HG03196 (cell line): ENCODE results near the gene ADAMTSL2.
"Not testable (repeated sequence)": the region's sequence is repeated elsewhere in the genome, so short reads cannot be mapped to it uniquely, and the experiment has no call there.

Experiments
- ATAC-seq: cut with Tn5 transposase; IDR thresholded peaks from one replicate; pipeline ENCODE4 v1.9.1; 2021; ENCODE audit not compliant: unreplicated experiment

The ADAMTSL2 gene

DNA sequence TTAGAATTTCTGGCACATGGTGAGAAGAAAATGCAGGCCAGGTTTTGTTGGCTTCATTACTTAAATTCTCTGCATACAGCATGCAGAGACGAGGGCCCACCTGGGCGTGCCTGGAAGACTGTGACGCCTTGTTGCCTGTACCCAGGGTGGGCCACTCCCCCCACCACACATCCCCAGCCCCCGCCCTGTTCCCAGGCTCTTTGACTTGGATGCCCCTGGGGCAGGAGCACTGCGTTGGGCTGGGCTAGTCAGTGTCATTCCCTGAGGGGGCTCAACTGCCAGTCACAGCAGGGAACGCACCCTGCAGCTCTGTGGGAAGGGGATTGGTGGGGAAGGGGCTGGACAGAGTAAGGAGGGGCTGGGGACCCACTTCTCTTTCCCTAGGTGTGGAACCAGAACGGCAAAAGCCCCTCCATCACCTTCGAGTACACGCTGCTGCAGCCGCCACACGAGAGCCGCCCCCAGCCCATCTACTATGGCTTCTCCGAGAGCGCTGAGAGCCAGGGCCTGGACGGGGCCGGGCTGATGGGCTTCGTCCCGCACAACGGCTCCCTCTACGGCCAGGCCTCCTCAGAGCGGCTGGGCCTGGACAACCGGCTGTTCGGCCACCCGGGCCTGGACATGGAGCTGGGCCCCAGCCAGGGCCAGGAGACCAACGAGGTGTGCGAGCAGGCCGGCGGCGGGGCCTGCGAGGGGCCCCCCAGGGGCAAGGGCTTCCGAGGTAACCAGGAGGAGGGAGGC is 19.6 kb downstream of the ADAMTSL2 start:
- ATAC-seq: no peak

DNA sequence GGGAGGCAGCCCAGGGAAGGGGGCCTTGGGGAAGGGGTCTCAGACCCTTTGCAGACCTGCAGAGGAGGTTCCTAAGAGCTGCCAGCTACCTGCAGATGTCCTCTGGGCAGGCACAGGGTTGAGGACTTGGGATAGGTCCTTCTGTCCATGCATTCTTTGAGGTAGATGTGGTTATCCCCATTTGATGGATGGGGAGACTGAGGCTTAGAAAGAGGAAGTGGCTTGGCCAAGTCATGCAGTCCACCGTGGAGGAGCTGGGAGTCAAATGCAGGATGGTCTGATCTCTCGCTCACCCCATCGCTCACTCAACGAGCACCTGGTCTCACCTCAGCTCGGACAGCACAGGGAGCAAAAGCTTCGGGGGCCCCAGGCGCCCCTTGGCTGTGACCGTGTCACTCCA is 20.2 kb downstream of the ADAMTSL2 start:
- no peak for ATAC-seq

DNA sequence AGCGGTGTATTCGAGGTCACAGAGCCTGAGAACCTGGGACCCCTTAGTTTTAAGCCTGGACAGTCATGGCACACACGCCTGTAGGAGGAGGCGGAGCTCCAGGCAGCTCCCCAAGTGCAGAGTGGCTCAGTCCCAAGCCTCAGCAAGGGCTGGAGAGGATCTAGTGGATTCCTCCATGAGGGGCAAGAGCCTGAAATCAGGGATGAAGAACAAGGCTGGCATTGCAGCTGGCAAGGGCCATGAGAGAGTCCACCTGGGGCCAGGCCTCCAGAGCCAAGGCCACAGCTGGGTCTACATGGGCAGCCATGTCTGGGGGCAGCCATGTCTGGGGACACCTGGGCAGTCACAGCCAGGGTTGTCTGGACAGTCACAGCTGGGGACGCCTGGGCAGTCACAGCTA is 21.9 kb downstream of the ADAMTSL2 start:
- no peak for ATAC-seq

DNA sequence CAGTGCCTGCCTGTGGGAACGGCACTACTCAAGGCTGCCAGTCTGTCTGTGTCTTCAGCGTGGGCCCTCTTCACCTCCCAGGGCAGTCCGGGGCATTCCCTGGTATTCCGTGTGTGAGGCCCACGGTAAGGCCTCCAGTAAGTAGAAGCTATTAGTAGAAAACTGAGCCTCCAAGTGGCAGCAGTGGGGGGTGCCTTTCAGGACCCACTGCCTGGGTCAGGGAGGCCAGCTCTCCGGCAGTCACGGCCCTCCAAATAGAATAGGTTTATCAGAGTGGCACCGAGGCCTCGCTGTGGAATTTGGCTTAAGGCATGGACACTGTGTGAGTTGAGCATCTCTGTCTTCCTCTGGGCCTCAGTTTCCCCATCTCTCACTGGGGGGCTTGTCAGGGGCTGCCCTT is 23.1 kb downstream of the ADAMTSL2 start:
- no peak for ATAC-seq

DNA sequence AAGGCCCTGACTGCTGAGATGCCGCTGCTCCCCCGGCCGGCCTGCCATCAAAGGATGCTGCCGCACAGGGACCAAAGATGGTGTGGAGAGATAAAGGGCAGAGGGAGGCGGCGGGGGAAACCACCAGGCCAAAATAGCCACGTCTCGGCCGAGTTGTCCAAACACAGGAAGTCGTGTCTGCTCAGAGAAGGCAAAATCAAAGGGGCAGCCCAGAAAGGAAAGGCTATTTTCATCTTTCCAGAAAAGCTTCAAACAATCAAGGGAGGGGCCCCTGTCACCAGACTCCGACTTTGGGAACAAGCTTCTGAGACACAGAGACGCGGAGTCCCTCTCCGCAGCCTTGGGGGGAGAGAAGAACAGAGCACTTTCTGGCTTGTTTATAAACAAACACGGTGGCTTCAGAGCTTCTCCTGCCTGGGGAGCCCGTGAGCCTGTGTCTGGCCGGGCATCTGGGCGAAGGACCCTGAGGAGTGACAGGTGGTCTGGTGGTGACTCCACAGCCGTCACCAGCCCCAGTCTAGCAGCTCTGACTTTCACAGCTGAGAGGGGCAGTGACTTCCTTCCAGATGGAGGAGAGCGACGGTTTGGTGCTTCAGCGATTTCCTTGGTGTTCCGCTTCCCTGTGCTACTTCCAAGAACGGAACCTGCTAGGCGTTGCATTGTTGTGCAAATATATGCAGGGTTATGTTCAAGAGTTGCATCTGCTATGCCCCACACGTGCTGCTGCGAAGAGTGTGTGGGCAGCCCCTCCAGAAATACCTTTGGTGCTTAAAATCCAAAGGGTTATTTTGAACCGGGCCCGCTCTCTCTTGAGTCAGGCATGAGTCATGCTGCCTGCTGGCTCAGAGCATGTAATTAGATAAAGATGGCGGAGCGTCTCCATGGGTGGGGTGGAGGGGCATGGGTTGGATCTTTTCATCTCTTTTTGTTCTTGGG is 24.0 kb downstream of the ADAMTSL2 start:
- peak; percentile 51 for ATAC-seq

DNA sequence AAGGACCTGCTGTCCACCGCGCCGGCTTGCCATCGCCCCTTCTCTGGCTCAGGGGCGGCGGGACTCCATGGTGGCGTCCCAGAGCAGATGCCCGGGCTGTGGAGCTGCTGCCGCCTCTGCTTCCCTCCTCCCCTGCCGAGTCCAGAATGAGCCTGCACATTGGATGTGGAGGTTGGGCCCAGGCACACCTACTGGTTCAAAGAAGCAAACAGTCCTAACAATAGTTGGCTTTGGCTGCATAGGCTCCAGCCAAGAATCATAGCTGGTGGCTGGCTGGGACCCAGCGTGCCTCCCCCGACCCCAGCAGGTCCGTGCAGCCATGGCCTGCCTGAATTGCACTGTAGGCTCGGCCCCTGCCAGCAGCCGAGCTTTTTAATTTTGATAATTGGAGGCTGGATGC is 25.8 kb downstream of the ADAMTSL2 start:
- no peak for ATAC-seq

DNA sequence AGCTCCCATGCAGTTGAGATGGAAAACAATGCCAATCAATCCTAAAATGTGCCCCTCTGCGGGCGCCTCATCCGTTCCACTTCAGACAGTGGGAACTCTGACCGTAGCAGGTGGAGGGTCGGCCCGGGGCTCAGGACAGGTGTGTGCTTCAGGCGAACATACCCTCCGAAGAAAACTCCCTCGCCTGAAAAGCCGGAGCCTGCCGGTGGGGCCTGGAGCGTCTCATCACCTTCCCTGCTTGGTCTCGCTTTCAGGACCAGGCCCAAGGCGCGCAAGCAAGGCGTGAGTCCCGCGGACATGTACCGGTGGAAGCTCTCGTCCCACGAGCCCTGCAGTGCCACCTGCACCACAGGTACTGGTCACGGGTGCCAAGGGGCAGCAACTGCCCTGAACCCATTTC is 26.4 kb downstream of the ADAMTSL2 start:
- no peak for ATAC-seq

DNA sequence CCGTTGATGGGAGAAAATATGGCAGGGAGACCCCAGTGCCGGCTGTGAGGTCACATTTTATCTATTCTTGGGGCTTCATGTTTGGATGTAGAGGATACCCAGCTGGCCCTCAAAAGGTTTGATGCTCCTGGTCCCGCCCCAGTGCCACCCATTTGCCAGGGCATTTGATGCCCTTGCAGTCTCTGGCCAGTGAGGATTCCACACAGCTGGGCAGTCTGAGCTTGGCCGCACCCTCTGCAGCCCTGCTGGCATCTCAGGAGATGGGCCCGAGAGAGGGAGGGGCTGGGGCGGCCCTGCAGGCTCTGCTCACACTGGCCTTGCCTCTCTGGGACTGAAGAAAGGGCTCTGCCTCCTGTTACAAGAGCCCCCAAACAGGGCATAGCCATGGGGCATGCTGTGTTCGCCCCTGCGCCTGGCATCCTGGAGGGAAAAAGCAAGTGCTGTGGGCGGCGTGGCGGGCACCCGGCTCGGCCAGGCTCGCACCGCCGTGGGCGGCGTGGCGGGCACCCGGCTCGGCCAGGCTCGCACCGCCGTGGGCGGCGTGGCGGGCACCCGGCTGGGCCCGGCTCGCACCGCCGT is 27.6 kb downstream of the ADAMTSL2 start:
- no peak for ATAC-seq

DNA sequence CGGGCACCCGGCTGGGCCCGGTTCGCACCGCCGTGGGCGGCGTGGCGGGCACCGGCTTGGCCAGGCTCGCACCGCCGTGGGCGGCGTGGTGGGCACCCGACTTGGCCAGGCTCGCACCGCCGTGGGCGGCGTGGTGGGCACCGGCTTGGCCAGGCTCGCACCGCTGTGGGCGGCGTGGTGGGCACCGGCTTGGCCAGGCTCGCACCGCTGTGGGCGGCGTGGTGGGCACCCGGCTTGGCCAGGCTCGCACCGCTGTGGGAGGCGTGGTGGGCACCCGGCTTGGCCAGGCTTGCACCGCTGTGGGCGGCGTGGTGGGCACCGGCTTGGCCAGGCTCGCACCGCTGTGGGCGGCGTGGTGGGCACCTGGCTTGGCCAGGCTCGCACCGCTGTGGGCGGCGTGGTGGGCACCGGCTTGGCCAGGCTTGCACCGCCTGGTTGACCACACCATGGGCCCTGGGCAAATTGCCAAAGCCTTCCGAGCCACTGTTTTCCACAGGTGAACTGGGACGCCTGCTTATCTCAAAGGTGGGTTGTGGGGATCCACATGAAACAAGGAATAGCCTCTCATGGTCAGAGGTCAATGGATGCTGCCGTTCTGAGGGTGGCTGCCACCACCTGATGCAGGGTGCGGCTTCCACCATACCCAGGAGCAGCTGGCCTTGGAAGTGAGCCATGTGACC is 28.2 kb downstream of the ADAMTSL2 start:
- ATAC-seq: no peak

DNA sequence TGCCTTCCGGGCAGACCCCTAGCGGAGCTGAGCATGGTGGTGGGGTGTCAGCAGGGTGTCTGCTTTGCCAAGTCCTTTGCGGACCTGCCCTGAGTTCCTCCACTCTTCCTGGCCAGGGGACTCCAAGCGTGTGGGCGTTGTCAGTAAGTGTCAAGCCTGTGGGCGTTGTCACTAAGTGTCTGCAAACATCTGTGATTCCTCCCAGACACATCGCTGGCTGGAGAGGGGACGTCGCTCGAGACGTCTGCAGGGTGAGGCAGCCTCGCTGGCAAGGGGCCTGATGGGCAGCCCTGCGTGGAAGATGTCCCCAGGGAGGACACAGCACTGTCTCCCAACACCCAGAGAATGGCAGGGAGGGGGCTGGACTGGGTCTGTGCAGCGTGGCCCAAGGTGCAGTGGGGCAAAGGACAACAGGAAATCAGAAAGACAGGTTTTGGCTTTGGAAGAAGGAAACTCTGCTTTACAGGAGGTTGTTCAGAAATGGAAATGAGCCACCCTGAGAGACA is 28.8 kb downstream of the ADAMTSL2 start:
- ATAC-seq: no peak

DNA sequence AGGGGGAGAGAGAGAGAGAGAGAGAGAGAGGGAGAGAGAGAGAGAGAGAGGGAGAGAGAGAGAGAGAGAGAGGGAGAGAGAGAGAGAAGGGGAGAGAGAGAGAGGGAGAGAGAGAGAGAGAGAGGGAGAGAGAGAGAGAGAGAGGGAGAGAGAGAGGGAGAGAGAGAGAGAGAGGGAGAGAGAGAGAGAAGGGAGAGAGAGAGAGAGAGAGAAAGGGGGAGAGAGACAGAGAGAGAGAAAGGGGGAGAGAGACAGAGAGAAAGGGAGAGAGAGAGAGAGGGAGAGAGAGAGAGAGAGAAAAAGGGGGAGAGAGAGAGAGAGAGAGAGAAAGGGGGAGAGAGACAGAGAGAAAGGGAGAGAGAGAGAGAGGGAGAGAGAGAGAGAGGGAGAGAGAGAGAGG is 29.3 kb downstream of the ADAMTSL2 start:
- not testable (repeated sequence) for ATAC-seq

DNA sequence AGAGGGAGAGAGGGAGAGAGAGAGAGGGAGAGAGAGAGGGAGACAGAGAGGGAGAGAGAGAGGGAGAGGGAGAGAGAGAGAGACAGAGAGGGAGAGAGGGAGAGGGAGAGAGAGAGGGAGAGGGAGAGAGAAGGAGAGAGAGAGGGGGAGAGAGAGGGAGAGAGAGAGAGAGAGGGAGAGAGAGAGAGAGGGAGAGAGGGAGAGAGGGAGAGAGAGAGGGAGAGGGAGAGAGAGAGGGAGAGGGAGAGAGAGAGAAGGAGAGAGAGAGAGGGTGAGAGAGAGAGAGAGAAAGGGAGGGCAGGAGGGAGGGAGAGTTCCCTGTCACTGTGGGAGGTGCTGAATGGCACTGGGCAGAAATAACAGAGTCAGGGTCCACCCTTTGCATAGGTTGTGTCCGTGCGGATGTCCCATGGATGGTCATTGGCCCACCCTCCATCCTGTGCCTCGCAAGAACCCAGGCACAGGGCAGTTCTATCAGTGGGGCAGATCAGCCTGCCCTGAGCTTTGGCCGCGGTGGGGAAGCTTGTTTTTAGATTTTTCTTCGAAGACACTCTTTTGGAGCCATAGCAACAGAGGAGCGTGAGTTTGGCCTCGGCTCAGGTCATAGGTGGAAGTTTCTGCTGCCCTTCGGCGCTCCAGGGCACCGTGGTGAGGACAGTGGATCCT is 30.1 kb downstream of the ADAMTSL2 start:
- no peak for ATAC-seq

DNA sequence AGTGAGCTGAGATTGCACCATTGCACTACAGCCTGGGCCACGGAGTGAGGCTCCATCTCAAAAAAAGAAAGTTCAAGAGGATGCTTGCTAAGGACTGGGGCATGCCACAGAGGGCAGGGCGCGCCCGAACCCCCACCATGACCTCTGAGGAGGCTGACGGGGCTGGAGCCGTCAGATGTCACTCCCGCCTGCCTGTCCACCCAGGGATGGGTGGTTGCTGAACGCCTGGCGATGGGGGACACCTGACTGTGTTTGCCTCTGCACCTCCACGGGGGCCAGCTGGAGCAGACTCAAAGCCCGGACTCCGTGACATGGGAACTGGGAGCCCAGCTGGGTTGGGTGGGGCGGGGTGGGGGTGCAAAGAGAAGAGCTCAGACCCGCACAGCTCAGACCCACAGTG is 31.9 kb downstream of the ADAMTSL2 start:
- ATAC-seq: no peak

DNA sequence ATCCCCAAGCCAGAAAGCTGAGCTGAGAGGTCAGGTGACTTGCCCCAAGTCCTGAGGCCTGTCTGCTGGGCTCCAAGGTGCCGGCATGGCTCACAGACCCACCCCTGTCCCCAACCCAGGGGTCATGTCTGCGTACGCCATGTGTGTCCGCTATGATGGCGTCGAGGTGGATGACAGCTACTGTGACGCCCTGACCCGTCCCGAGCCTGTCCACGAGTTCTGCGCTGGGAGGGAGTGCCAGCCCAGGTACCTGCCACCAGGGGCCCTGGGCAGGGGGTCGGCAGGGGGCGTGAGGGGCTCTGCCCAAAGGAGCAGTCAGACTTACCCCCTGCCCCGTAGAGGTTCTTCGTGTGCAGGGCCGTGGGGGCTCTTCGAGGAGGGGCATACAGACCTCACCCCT is 32.3 kb downstream of the ADAMTSL2 start:
- no peak for ATAC-seq

DNA sequence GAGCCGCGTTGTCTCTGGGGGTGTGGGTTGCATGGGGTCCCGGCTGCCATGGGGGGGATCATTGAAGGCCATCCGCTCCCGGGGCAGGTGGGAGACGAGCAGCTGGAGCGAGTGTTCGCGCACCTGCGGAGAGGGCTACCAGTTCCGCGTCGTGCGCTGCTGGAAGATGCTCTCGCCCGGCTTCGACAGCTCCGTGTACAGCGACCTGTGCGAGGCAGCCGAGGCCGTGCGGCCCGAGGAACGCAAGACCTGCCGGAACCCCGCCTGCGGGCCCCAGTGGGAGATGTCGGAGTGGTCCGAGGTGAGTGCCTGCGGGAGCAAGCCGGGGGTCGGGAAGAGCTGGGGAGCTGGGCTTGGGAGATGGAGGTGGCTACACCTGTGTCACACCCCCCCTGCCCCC is 33.7 kb downstream of the ADAMTSL2 start:
- ATAC-seq: no peak

DNA sequence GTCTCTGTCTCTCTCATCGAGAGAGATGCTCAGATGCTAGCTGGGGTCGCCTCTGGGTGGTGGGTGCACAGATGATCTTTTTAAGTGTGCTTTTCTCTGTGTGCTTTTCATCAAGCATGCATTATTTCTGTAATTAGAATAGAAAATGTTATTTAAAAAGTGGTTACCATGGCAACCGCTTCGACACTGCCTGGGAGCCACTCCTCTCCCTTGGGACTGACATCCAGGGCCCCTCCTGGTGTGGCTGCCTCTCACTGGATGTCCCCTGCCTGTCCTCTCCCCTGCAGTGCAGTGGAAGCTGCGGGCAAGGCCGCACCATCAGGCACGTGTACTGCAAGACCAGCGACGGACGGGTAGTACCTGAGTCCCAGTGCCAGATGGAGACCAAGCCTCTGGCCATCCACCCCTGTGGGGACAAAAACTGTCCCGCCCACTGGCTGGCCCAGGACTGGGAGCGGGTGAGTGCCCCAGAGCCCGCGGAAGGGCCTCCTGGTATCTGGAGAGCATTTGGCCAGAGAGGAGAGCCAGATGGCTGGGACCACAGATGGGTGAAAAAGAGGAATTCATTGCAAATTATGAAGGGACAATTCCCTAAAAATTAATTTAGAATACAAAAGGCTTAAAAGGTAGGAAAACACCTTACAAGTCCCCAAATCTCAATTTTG is 34.7 kb downstream of the ADAMTSL2 start:
- no peak for ATAC-seq

DNA sequence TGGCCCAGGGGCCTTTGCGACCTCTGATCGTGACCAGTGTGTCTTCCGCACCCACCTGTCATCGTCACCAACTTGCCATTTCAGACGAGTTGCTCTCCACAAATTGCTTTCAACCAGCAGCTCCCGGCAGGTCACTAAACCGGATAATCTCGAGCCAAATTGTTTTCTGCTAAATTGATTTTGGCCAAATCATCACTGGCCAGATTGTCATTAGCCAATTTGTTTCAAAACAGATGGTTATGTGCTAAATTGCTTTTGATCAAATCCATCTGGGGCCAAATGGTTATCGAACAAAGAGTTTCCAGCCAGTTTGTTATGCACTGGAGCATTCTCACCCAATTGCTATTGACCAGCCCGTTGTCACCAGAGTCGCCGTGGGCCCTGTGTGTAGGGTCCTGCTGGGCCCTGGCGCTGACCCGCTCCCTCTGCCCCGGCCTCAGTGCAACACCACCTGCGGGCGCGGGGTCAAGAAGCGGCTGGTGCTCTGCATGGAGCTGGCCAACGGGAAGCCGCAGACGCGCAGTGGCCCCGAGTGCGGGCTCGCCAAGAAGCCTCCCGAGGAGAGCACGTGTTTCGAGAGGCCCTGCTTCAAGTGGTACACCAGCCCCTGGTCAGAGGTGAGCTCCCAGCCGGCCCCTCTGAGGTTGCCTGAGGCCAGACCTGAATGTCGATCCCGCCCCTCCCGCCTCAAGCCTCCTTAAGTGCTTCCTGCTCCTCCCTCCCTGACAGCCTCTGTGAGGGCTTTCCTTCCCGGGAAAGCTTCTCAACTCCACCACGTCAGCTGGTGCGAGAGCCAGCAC is 35.6 kb downstream of the ADAMTSL2 start:
- no peak for ATAC-seq

DNA sequence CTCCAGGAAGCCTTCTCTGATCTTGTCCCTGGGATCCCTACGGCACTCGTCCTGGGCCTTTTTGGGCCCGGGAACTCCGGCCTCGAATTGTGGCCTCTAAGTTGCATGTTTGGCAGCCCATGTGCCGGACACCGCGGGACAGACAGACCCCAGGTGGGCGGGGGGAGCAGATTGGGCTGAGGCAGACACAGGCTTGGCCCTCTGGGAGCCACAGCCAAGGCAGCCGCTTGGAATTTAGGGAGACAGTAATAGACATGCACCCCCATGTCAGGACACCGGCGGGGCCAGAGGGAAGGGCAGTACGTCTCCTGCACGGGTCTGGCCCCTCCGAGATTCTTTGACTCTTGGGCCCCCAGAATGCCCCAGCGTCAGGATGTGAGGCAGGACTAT is 36.2 kb downstream of the ADAMTSL2 start:
- ATAC-seq: no peak

DNA sequence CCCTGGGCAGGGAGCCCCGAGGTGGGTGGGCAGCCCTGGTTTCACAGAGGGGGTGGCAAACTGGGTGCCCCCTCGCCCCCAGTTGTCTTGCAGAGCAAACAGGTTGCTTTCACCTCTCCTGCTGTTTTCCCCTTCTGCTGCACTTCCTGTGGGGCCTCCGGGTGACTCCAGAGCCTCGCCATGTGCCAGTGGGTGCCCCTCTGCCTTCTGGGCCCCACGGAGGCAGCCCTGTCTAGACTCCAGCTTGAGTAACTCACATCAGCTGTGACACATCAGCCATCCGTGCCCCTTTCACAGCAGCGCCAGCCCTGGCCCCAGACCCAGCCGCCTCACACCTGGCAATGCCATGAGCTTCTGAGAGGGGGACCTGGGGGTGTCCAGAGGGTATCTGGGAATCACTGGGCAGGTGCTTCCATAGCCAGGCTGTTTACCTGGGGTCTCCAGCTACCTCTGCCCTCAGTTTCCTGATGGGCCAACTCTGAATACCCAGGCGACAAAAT is 36.9 kb downstream of the ADAMTSL2 start:
- ATAC-seq: no peak
